Midbrain (tissue), 1 donor: ENCODE data around the gene IL4I1.

Experiments
- DNase-seq: peaks from one replicate; lab custom pipeline; 2025; lab: John Stamatoyannopoulos, UW

IL4I1 gene

DNA sequence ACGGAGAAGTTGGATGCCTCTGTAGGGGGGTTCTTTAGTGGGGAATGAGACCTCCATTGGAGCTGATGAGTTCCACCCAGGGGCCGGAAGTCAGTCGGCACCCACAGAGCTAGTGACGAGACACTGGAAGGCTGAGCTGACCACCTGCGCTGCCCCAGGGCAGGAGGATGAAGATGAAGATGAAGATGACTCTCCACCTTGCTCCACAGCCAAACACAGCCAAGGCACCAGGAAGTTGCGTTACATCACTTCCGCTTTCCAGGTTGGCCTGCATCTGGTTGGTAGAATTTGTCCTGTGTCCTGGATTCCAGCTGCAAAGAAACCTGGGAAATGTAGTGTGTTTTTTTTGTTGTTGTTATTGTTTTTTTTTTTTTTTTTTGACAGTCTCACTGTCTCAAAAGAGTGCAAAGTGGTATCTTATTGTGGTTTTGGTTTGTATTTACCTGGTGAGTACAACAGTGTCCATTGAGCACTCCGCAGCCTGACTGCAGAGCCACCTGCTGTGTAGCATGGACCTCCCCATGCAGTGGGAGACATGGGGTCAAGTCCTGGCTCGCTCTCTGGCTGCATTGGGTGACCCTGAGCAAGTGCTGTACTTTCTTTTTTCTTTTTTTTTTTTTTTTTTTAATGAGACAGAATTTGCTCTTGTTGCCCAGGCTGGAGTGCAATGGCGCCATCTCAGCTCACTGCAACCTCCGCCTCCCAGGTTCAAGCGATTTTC lies 17.3 kb downstream of the IL4I1 start:
- no peak for DNase-seq

DNA sequence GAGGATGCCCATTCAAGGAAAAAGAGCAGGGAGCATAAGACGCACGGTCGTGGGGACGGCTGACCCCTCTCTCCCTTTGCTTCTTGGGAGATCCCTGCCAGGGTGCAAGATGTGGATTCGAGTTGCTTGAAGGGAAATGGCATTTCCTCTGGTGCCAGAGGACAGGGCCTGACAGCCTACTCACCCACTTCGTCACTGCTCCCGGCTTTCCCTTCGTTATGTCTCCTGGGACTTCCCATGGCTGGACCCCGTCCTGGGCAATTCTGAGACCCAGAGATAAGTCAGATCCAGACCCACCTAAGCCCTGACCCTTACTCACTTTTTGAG lies 18.0 kb downstream of the IL4I1 start:
- no peak for DNase-seq

DNA sequence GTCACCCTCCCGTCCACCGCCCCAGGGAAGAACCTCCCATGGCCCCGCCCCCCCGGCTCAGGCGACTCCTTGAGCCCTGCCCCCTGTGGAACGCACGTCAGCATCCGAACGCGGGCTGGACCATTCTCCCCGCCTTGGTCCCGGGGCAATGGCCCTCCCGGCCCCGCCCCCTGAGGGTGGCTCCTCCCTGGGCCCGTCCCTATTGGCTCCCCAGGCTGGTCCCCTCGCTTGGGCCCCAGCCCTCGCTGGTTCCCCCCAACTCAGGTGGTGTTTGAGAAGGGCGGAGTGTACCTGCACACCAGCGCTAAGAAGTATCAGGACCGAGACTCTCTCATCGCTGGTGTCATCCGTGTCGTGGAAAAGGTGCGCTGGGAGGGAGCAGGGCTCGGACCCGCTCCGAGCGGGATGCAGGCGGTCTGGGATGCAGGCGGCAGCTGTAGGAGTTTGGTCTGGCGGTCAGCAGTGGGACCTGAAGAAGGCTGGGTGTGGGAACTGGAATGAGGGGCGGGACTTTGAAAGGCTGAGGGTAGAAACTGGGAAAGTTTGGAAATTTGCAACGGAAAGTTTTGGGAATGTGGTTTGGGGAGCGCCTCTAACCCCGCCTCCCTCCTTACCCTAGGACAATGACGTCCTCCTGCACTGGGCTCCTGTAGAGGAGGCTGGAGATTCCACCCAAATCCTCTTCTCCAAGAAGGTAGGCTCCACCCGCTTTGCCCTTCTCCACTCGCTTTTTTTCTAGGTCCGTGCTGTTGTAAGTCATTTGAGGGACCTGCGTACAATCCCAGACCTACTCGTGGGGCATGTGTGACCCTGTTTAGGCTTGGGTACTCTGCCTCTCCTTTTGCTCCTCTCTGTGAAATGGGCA lies 18.6 kb downstream of the IL4I1 start:
- DNase-seq, result peak; percentile 94

DNA sequence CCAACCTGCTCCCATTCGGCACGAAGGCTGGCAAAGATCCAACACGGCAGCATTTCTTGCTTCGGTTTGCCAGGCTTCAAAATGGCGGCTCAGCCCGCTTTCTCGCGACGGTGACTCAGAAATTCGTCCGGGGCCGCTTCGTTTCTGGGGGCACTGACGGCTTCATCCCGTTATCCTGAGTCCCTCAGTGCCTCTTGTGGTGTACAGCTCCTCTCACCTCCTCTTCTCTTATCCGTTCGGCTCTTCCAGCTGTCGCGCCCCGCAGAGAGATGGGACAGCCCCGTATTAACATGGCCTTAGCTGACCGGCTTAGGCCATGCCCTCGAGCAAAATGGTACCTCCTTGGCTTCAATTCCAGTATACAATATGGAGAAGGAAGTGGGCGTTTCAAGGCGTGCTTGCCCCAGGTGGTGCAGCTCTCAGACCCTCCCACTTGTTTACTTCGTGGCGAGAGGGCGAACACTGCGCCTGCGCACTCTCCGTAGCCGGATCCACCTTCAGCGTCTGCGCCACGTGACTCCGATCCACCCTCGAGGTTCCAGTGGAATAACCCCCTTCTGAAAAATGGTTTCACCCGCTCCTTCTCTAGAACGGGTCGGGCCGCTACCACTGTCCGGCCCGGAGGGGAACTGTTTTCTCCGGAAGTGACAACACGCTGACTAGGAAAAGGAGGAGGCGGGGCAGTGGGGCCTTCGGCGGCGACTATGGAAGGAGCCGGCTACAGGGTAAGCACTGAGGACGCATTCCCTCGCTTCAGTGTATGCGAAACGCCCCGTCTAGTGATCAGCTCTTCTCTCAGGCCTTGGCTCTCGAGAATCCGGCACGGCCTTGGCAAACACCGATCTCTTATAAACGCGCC lies 19.4 kb downstream of the IL4I1 start, which contains the start of the genes AKT1S1 and TBC1D17:
Gene AKT1S1 (minus strand): TSS at position 336 of the 859 bp plus-strand sequence. CDS start 4,060 bp downstream, outside the sequence.
Gene TBC1D17 (plus strand): TSS at position 683 of the 859 bp plus-strand sequence. CDS start 22 bp downstream, at position 705.
- DNase-seq, result peak; percentile 100

DNA sequence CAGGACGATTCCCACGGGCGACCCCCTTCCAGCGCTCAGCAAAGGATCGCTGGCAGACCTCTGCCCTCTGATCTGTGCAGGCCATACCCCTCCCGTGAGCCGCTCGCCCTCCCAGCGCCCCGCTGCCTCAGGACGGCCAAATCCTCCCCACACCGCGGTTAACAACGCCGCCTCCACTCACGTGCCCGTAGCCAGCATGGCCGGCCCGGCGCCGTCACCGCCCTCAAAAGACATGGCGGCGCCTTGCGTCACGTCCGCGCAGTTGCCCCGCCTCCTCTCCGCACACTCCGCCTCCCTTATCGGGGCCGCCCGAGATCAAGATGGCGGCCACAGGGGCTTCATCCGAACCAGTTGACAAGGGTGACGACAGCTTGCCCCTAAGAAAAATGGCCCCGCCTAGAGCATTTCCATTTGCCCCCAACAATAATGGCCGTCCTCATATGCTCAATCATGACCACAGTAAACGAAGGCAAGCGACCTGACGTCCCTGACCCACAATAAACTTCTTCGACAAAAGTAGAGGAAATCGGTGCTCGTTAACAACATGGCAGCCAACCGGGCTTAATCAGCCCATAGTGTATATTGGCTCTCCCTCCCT lies 20.2 kb downstream of the IL4I1 start:
- DNase-seq, result peak; percentile 98

DNA sequence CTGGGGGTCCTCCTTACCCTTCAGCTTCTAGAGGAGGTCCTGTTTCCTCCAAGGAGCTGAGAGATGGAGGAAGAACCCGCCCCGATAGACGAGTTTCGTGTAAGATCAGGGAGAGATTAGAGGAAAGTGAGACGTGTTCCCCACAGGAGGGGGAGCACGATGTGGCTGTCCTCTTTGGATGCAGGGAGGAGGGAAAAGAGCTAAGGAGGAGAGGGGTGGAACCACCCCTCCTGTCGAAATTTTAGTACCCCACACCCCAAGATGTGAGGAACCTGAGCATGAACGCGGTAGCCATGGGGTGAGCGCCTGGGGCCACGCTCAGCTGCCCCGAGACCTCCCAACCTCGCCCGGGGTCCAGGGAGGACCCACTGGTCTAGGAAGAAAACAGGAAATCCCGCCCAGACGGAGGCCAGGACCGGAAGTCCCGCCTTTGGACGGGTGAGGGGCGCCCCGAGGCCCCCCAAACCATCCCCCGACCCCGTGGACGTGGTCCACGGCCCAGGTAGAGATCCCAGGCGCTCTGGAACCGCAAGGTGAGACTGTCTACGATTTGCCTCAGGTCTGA lies 20.7 kb downstream of the IL4I1 start:
- peak; percentile 63 for DNase-seq

DNA sequence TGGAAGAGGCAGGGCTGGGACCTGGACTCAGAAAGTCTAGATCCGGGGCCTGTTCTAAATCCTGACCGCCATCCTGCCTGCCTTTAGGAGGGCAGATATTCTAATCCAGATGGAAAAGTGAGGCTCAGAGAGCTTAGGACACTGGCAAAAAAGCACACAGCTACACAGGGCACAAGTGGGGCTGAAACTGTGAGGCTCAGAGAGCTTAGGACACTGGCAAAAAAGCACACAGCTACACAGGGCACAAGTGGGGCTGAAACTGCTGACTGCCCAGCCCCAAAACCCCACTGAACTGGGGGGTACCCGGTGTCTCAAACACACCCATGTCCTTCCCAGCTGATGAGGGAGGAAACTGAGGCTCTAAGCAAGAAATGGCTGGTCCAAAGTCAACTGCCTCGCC lies 21.5 kb downstream of the IL4I1 start:
- no peak for DNase-seq

DNA sequence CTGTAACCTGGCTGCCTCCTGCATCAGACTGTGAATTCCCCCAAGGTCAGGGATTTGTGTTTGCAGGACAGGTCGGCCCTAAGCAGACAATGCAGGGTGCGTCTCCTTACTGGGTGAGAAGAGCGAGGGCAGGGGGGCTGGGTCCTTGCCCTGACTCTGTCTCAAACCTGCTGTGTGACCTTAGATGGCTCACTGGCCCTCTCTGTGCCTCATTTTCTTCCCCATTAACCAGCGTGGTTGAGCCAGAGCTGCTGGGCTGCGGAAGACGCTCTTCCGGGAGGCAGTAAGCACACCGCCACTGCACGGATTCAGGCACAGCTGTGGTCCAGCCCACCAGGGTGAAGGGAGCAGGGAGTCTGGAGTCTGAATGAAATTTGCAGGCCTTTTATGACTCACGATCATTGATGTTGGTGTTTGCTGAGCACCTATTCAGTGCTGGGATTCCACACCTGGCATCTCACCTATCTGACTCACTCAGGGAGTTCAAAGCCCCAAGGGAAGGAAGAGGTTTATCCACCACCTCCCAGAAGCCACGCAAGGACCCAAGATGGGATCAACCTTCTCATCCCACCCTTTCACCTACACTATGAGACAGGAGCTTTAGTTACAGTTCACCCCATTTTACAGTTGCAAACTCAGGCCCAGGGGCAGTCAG lies 22.1 kb downstream of the IL4I1 start:
- DNase-seq, result no peak

DNA sequence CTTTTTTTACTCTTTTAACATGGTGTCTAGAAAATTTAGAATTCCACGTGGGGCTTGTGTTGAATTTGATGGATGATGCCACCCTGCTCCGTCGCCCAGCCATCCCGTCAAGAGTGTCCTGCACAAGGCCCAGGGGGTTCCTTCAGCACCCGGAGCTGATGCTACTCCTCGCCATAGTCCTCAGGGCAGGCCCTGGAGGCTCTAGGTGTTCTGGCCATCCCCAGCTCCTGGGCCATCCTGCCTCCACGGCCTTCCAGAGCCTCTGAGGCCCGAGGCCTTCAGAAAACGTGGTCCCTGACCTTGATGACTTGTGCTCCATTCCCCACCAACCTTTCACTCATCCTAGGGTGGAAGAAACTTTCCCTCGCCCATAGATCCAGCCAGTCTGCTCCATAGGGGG lies 22.9 kb downstream of the IL4I1 start:
- DNase-seq, result no peak

DNA sequence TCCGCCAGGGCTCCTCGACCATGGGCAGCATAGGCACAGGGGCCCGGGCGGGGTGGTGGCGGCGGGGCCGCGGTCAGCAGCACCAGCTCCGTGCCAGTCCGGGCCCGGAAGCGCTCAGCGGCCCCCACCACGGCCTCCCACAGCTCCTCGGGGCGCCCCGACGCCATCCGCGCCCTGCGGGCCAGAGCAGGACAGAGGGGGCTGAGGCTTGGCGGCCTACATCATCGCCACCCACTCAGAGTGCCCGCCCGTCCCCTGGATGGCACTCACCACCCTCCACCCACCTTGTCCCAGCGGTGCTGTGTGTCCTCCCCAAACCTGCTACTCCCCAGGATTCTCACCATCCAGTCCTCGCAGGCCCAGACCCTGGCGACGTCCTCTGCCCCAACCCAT lies 23.6 kb downstream of the IL4I1 start:
- no peak for DNase-seq

DNA sequence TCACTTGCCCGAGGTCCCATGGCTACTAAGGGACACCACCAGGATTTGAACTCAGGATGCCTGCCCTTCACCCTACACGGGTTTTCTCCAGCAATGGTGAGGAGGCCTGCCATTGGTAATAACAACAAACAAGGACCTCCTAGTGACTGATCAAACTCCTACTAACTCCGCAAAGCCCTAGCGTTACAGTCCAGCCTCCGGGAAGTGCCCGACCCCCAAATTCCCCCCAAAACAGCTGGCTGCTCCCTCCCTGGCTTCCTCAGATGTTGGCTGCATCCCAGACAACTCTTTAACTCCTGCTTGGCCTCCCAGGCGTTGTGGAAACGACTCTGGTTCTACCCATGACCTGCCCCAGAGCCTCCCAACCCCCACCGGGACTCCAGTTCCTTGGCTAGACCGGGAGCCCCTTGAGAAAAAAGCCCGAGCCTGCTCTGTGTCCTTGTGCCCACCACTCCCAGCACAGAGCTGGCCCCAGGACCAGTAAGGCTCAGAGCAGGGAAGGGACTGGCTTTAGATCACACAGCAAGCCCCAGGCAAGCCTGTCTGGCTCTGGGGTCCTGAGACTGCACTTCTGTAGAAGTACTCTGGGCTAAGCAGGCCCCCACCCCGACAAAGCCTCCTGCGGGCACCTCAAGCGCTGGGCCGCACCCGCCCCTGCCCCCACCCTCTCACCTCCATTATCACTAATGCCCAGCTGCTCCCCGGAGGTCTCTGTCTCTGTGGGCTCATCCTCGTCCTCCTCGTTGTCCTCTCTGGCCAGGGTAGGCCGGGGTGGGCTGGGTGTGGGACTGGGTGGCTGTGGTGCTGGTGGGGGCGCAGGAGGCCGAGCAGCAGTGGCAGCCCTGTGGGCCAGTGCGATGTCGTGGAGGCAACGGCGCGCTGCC lies 24.2 kb downstream of the IL4I1 start:
- no peak for DNase-seq

DNA sequence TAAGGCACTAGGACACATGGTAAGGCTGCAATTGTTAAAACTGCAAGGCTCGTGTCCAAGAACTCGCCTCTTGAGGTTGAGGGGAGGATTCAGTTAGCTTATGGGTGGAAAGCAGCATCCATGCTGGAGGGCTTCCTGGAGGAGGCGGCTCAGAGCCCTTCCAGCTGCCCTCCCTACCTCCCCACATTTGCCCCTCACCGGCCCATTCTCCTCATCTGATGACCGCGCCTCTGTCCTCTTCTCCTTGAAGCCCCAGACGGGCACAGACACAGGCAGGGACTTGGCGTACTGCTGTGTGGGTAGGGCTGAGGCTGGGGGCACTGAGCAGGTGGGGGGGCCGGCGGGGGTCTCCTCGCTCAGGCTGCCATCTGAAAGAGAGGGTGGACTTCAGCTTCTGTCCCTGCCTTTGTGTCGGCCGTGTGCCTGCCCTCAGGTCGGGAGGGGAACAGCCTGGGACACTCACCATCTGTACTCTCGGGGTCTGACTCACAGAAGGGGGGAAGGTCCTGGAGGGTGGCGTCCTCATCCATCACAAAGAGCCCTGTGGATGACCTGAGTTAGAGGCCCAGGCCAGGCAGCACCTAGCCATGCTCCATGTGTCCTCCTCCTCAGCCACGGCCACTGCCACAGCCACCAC lies 25.2 kb downstream of the IL4I1 start:
- no peak for DNase-seq

DNA sequence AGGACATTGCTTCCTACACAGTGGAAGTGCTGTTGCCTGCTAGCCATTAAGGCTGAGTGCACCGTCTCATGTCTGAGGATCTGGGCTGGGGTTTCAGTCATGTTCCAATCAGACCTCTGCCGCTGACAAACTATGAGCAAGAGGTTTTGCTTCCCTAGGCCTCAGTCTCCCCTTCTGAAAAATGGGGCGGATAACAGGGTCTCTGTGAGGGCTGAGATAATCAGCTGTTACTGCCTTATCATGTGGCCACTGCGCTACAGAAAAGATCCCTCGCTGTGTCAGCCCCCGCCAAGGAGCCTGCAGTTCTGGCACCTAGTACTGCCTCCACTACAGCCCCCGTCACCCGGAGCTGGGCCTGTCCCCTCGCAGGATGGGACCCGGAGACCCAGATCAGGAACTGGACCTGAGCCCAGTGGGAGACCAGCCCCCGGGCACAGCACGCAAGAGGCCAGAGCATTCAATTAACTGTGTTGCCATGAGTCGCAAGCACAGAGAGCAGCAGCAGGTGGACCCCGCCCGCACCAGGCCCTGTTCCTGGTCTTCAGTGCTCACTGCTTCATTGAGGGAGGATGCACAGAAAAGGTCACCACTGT lies 26.3 kb downstream of the IL4I1 start:
- no peak for DNase-seq

DNA sequence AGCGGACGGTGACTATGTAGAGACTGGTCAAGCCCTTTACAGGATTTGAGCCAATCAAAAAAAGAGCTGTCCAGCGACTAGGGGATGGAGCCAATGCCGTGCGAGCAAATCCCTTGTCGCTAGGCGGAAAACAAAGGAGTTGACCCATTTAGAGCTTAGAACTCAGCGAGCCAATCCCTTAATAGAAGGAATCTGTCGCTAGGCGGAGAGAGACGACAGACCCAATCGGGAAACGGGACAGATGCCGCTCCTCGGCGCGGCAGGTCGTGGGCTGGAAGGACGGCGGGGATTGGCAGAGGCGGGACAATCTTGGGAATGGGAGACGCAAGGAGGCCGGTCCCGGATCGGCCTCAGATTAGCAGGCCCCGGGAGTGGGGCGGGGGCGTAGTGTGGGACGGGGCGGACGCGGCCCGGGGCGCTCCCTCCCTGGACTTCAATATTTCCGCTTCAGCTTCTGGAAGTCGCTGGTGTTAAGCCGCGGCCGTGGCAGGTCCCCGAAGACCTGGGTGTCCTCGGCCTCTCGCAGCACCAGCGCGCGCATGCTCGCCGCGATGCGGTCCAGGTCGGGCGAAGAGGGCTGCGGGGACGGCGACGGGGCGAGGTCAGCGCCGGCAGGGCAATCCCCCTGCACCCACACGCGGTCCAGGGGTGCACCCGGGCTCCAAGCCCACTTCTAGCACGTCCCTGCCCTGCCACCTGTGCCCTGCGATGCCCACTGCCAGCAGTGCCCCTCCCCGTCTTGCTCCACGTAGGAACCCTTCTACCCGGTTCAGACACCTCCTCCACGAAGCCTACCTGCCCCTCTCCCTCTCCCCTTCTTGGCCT lies 27.0 kb downstream of the IL4I1 start:
- peak; percentile 100 for DNase-seq

DNA sequence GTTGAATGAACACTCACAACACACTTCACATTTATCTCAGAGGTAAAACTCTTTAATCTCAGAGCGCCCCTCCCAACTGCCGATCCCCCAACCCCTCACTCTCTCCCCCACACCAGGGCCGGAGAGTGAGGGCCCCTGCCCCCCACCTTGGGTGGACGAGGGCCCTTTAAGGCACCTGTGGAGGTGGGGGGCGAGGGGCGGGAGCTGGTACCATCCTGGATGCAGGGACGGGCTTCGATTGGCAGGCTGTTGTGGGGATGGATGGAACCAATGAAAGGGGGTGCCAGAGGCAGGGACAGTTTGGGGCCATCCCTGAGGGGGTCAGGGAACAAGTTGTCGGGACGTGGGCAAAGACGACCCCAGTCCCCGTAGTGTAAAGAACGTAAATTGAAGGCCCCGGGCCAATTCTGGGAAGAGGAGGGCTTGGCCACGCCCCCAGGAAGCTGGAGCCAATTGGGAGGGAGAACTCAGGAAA lies 27.6 kb downstream of the IL4I1 start:
- no peak for DNase-seq

DNA sequence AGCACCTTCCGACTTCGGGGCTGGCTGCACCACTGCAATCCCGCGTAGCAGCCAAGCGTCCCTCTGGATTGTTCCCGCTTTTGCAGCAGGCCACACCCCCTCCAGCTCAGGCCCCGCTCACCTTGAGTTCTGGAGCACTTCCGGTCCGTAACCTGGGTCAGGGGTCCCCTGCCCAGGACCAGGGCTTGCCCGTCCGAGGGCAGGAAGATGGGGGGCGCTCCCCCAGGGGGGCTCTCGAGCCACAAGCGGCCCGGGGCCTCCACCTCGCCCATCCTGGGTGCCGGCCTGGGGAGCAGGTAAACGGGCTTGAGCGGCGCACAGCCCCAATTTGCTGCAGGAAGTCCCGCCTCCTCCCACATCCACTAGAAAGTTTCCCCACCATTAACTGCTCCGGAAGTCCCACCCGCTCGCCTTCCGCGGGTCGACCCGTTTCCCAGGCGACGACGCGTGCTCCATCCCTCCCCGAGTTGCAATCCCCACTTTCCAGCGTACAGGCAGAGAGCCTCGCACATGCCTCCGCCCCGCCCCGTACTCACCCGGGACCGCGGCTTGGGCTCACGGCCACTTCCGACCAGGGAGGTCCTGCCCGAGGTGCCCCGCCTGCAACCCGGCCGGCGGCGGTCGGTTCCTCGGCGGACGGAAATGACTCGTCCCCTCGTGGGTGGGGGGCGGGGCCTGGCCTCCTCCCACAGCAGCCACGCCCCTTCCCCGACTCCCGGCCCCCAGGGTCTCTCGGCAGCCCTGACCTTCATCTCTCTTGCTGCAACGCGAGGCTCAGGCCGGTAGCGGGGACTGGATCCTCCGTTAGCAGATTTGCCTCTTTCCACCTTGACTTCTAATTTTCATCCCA lies 29.5 kb downstream of the IL4I1 start, which contains the start of gene PNKP:
Gene PNKP (minus strand): TSS at position 644 of the 850 bp plus-strand sequence. CDS start 372 bp downstream, at position 272.
- DNase-seq, result peak; percentile 95

DNA sequence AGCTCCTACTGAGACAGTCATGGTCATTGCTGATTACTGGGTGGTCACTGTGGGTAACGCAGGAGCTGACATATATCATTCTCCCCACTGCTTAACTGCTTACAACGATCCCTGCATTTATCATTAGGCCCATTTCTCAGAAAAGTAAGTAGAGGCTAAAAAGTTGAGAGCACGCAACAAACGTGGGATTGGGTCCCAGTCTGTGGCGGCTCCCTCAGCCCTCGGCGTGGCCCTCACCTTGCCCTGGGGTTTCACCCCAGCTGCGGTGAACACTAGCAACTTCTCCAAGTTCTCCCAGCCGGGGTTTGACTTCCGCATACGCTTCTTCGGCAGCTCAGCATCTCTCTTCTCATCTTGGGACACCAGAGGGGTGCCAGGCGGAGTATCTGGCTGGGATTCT lies 31.8 kb downstream of the IL4I1 start:
- no peak for DNase-seq
